Measurements from ENCODE around the gene SLC38A3. TPM values are rescaled to one million over a fixed set of nuclear protein-coding genes. Genes with fewer than 3 reads are reported as not detected.
"Not testable (repeated sequence)": the region's sequence is repeated elsewhere in the genome, so short reads cannot be mapped to it uniquely, and the experiment has no call there.

SLC38A3 gene
- total RNA-seq, 1 donor from 2014 or later: not detected

DNA sequence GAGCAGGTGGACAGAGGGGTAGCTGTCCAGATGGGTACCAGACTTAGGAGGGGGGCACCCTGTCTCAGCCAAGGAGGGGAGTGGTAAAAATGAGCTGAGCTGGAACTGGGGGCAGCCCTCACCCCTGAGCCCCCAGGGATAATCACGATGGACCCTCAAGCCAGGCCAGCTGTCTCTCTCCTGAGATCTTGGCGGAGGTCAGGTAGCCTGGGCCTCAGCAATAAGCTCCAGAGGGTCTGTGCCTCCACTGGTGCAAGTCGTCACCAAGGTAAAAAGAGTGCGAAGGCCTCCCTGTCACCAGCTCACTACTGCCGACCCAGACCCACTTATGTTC, 5.1 kb downstream of the SLC38A3 start:
- TF ChIP-seq CTCF (IDR thresholded peaks at IDR 0.05): no peak
- intact Hi-C loops (cut with DNase I): no loop called here
- Histone ChIP-seq H3K4me1 (peaks cover 7% of the 10 kb centered on the region in 2 donors), H3K4me3 (no peak overlapping the region), H3K9me3 (no peaks in the 10 kb centered on the region), H3K36me3 (no peaks in the 10 kb centered on the region), H3K27ac (no peak overlapping the region), H3K27me3 (no peaks in the 10 kb centered on the region)
- DNase-seq (ENCODE audit: low spot score in 2 of 2): no peak

- H3K36me3 ChIP-seq: no peaks in the 10 kb centered on the region
- H3K9me3 ChIP-seq: no peaks in the 10 kb centered on the region
- no peak overlapping the region for H3K4me3 ChIP-seq
- DNase-seq (ENCODE audit: low spot score in 2 of 2): no peak
- no peak for TF ChIP-seq CTCF (IDR thresholded peaks at IDR 0.05)
- no peaks in the 10 kb centered on the region for H3K27me3 ChIP-seq
- peaks cover under 1 to 1% of the 10 kb centered on the region in 2 donors for H3K4me1 ChIP-seq
- intact Hi-C loops (cut with DNase I): no loop called here
- no peak overlapping the region for H3K27ac ChIP-seq
Measured at GRCh38 chr3:50210510-50211367, 5.7 kb downstream of the SLC38A3 start.

DNA sequence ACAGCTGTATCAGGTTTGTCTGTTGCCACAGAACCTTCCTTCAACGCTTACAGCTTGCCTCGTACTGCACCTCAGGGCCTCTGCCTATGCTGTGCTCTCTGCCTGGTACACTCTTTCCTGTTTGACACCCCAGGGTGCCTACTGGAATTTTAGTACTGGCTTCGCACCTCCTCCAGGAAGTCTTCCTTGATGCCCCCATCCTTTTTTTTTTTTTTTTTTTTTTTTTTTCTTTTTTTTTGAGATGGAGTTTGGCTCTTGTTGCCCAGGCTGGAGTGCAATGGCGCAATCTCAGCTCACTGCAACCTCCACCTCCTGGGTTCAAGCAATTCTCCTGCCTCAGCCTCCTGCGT, 6.3 kb downstream of the SLC38A3 start:
- H3K27me3 ChIP-seq; H3K9me3 ChIP-seq; H3K36me3 ChIP-seq; H3K4me1 ChIP-seq; DNase-seq (ENCODE audit: low spot score in 2 of 2); H3K27ac ChIP-seq; intact Hi-C loops (cut with DNase I); H3K4me3 ChIP-seq: not testable (repeated sequence)

DNA sequence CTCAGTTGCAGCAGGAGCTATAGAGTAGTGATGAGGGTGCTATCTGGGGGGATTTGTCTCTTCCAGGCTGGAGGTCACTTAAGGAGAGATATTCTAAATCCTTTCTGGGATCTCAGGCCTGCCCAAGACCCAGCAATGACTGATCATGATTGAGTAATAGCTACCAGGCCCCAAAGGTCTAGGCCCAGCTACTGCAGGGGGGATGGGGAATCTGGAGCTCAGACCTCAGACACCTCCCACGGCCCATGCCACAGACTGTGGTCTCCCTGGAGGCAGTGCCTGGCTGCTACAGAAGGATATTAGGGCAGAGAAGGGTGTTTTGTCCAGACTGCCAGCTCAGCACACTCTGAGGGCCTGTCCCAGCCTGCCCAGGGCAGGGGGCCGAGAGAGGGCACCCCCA, 6.9 kb downstream of the SLC38A3 start:
- no peak overlapping the region for H3K27ac ChIP-seq
- no peak for TF ChIP-seq CTCF (IDR thresholded peaks at IDR 0.05)
- DNase-seq (ENCODE audit: low spot score in 2 of 2): no peak
- no peaks in the 10 kb centered on the region for H3K4me1 ChIP-seq
- intact Hi-C loops (cut with DNase I): no loop called here
- H3K27me3 ChIP-seq: no peaks in the 10 kb centered on the region
- H3K9me3 ChIP-seq: no peaks in the 10 kb centered on the region
- H3K36me3 ChIP-seq: no peaks in the 10 kb centered on the region
- no peak overlapping the region for H3K4me3 ChIP-seq

DNA sequence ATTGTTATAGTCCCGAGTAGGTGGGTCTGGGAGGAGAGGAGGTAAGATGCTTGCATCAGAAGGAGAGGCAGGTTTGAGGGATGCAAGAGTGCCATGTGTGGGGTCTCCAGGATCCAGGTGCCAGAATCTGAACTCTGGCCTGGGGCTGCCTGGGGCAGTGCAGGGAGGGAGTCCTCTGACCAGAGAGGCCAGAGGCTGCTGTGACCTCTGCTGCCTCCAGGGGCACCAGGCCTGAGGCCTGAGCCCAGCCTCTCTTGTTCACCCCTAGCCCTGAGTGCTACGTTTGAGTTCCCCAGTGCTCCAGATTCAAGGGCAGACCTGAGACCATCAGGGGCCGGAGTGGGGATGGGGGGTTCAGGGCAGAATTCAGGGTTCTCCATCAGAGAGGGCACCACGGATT, 7.4 kb downstream of the SLC38A3 start:
- Histone ChIP-seq H3K4me3 (no peak overlapping the region), H3K9me3 (no peaks in the 10 kb centered on the region), H3K4me1 (no peaks in the 10 kb centered on the region), H3K27ac (no peak overlapping the region), H3K27me3 (no peaks in the 10 kb centered on the region), H3K36me3 (no peaks in the 10 kb centered on the region)
- intact Hi-C loops (cut with DNase I): no loop called here
- TF ChIP-seq CTCF (IDR thresholded peaks at IDR 0.05): no peak
- DNase-seq (ENCODE audit: low spot score in 2 of 2): no peak

DNA sequence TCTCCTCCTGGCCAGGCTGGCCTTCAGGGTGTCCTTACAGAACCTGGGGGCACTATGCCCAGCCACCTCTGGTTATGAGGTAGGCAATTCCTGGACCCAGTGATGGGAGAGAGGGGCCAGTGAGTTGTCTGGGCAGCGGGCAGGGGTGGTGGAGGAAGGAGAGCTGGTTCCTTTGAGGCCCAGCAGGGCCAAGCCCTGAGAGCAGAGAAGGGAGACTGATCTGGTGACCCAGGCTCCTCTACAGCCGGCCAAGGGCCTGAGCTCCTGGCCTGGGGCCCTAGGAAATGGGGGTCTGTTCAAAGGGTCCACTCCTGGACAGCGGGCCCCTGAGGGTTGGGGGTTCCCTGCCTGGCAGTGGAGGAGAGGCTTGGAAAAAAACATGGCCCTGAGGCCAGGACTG, 7.9 kb downstream of the SLC38A3 start:
- intact Hi-C loops (cut with DNase I): no loop called here
- no peak overlapping the region for H3K27ac ChIP-seq

More for the DNA sequence above, 7.9 kb downstream of the SLC38A3 start:
- Histone ChIP-seq H3K9me3 (no peaks in the 10 kb centered on the region), H3K4me3 (no peak overlapping the region), H3K27me3 (no peaks in the 10 kb centered on the region), H3K4me1 (no peaks in the 10 kb centered on the region), H3K36me3 (no peaks in the 10 kb centered on the region)
- no peak for DNase-seq (ENCODE audit: low spot score in 2 of 2)
- no peak for TF ChIP-seq CTCF (IDR thresholded peaks at IDR 0.05)

All from ascending aorta (tissue), 2 donors.